Measurements from ENCODE around the gene JTB. TPM values are rescaled to one million over a fixed set of nuclear protein-coding genes. Genes with fewer than 3 reads are reported as not detected.

Gene JTB
- total and polyA plus RNA-seq, 9 of the 15 experiments (the other 6 are each of a cell fraction or from before 2014, with no cell fraction given) = 24.7 to 308 (median 151) TPM

DNA sequence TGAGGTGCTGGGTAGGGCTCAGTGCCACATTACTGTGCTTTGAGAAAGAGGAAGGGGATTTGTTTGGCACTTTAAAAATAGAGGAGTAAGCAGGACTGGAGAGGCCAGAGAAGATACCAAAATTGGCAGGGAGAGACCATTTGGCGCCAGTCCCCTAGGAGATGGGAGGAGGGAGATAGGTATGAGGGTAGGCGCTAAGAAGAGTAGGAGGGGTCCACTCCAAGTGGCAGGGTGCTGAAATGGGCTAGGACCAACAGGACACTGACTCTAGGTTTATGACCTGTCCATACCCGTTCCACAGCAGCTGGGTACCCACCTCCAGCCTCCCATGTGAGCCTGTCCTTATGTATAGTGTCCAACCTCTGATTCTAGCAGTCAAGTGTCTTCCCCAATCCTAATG, 18.0 kb downstream of the JTB start:
- peaks cover 70% of the 10 kb centered on the region for H3K79me2 ChIP-seq (ENCODE audit: control insufficient read depth, insufficient read depth, low read length)
- 77% methylated on average over 3 of the region's 3 CpGs for WGBS (ENCODE audit: insufficient coverage, low coverage, missing lambda C conversion rate)
- no peaks in the 10 kb centered on the region for H3K9me3 ChIP-seq (replicated peaks; ENCODE audit: control insufficient read depth, insufficient read depth, low read depth, low read length)
- H3K4me3 ChIP-seq = no peak overlapping the region
- H3K36me3 ChIP-seq (ENCODE audit: control insufficient read depth, insufficient read depth, low read length) = peaks cover 32% of the 10 kb centered on the region; the same call in 2 of the 3 replicates
- no peaks in the 10 kb centered on the region for H3K27me3 ChIP-seq (ENCODE audit: control insufficient read depth in 2 of 2, insufficient read depth in 2 of 2, low read length in 2 of 2)
- peak overlapping the region; percentile 55; the same call in 2 of the 3 replicates for H3K27ac ChIP-seq (ENCODE audit: extremely low read depth, low read depth, low read length)
- H3K4me2 ChIP-seq (ENCODE audit: insufficient read depth, low read length) = no peak overlapping the region
- no peak overlapping the region for H2AFZ ChIP-seq (ENCODE audit: low read depth, low read length)
- ATAC-seq (no peak), DNase-seq (ENCODE audit: extremely low read depth in 1 of 4, low spot score in 3 of 4) (no peak), FAIRE-seq (no peak)
- H3K4me1 ChIP-seq (replicated peaks in 1 of 2; ENCODE audit: control insufficient read depth in 2 of 2, insufficient read depth in 2 of 2, low read length in 2 of 2) = peaks cover 30 to 33% of the 10 kb centered on the region in 2 experiments
- intact Hi-C loops (cut with micrococcal nuclease) (no loop called here), in situ Hi-C loops (cut with MboI) (no loop called here)
- H3K9ac ChIP-seq (ENCODE audit: insufficient read depth in 1 of 2, low read depth in 2 of 2, low read length in 2 of 2) = no peak overlapping the region
- CTCF ChIA-PET (ENCODE audit: low intra/inter-chr PET ratio) = no interaction called here
- peaks cover 9% of the 10 kb centered on the region; the same call in 1 of the 2 replicates for H4K20me1 ChIP-seq (replicated peaks; ENCODE audit: control insufficient read depth, insufficient read depth, low read length)
- TF ChIP-seq, protein P1, sequence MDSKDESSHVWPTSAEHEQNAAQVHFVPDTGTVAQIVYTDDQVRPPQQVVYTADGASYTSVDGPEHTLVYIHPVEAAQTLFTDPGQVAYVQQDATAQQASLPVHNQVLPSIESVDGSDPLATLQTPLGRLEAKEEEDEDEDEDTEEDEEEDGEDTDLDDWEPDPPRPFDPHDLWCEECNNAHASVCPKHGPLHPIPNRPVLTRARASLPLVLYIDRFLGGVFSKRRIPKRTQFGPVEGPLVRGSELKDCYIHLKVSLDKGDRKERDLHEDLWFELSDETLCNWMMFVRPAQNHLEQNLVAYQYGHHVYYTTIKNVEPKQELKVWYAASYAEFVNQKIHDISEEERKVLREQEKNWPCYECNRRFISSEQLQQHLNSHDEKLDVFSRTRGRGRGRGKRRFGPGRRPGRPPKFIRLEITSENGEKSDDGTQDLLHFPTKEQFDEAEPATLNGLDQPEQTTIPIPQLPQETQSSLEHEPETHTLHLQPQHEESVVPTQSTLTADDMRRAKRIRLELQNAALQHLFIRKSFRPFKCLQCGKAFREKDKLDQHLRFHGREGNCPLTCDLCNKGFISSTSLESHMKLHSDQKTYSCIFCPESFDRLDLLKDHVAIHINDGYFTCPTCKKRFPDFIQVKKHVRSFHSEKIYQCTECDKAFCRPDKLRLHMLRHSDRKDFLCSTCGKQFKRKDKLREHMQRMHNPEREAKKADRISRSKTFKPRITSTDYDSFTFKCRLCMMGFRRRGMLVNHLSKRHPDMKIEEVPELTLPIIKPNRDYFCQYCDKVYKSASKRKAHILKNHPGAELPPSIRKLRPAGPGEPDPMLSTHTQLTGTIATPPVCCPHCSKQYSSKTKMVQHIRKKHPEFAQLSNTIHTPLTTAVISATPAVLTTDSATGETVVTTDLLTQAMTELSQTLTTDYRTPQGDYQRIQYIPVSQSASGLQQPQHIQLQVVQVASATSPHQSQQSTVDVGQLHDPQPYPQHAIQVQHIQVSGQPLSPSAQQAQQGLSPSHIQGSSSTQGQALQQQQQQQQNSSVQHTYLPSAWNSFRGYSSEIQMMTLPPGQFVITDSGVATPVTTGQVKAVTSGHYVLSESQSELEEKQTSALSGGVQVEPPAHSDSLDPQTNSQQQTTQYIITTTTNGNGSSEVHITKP (IDR thresholded peaks at IDR 0.05; ENCODE audit: partially characterized antibody) = peak; percentile 89
- no peak for TF ChIP-seq SMARCB1 (IDR thresholded peaks at IDR 0.05; ENCODE audit: insufficient read length, low read depth)
- TF ChIP-seq, protein P2, sequence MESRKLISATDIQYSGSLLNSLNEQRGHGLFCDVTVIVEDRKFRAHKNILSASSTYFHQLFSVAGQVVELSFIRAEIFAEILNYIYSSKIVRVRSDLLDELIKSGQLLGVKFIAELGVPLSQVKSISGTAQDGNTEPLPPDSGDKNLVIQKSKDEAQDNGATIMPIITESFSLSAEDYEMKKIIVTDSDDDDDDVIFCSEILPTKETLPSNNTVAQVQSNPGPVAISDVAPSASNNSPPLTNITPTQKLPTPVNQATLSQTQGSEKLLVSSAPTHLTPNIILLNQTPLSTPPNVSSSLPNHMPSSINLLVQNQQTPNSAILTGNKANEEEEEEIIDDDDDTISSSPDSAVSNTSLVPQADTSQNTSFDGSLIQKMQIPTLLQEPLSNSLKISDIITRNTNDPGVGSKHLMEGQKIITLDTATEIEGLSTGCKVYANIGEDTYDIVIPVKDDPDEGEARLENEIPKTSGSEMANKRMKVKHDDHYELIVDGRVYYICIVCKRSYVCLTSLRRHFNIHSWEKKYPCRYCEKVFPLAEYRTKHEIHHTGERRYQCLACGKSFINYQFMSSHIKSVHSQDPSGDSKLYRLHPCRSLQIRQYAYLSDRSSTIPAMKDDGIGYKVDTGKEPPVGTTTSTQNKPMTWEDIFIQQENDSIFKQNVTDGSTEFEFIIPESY (CRISPR knock-in tag; IDR thresholded peaks at IDR 0.05) = peak; percentile 65; the same call in 1 of the 2 replicates
- H3K9me1 ChIP-seq (ENCODE audit: control insufficient read depth, insufficient read depth, low read length) = no peaks in the 10 kb centered on the region
- POLR2A ChIA-PET = interaction anchor here (1.1 to 4.9 kb wide), 7 partner anchors 8 to 36 kb away, joined by 3 to 39 read pairs (median 12); partner anchors contain the start of genes CREB3L4, DENND4B, GATAD2B and RPS27
- no TSS peak for BruUV-seq (replicated peaks)
